Prostate gland (tissue), 2 donors: Measurements from ENCODE around the gene OSBPL9.

ENCODE experiments used
- POLR2AphosphoS5 ChIP-seq: sonication (generic); formaldehyde crosslinking; IDR thresholded peaks from one replicate; pipeline ENCODE4 v1.6.1; 2017; ENCODE audit warnings: antibody characterized with exemption
- TF ChIP-seq, protein P1 (sequence below), 4 experiments: fragments of 200-600 bp in 2 of 4; fragments of 450-650 bp in 2 of 4; sonication (generic) in 2 of 4; IDR thresholded peaks; 1 replicate in 3 of 4; 2 replicates in 1 of 4; pipeline ENCODE4 v1.5.1; 2016 to 2019; ENCODE audit warnings: antibody characterized with exemption in 4 of 4, mild to moderate bottlenecking in 2 of 4, moderate library complexity in 2 of 4

DNA sequence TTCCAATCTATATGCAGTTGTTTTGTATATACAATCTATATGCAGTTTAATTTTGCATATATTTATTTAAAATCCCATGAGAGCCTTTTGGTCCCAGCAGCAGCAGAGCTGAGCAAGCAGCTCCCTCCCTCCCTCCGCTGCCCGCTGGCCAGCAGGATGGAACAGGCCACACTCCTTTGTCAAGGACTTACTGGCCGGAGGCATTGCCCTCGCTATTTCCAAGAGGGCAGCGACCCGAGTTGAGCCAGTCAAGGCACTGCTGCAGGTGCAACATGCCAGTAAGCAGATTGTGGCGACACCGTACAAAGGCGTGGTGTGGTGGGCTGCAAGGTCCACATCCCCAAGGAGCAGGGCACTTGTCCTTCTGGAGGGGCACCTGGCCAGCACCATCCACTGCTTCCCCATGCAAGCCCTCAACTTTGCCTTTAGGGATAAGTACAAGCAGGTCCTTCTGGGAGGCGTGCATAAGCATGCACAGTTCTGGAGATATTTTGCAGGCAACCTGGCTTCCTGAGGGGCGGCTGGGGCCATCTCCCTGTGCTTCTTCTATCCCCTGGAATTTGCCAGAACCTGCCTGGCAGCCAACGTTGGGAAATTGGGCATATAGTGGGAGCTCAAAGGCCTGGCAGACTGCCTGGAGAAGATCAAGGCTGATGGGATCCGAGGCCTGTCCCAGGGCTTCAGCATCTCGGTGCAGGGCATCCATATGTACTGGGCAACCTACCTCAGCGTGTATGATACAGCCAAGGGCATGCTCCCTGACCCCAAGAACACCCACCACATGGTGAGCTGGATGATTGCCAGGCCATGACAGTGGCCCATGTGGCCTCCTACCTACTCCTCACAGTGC is 92.2 kb downstream of the OSBPL9 start:
- TF ChIP-seq, protein P1, sequence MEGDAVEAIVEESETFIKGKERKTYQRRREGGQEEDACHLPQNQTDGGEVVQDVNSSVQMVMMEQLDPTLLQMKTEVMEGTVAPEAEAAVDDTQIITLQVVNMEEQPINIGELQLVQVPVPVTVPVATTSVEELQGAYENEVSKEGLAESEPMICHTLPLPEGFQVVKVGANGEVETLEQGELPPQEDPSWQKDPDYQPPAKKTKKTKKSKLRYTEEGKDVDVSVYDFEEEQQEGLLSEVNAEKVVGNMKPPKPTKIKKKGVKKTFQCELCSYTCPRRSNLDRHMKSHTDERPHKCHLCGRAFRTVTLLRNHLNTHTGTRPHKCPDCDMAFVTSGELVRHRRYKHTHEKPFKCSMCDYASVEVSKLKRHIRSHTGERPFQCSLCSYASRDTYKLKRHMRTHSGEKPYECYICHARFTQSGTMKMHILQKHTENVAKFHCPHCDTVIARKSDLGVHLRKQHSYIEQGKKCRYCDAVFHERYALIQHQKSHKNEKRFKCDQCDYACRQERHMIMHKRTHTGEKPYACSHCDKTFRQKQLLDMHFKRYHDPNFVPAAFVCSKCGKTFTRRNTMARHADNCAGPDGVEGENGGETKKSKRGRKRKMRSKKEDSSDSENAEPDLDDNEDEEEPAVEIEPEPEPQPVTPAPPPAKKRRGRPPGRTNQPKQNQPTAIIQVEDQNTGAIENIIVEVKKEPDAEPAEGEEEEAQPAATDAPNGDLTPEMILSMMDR (IDR thresholded peaks at IDR 0.05), result no peak
- no peak for TF ChIP-seq POLR2AphosphoS5
